CD4-positive, alpha-beta T cell treated with Interferon gamma for 1 hour (primary cell): ENCODE results near the gene DSTYK.
"Not testable (repeated sequence)": the region's sequence is repeated elsewhere in the genome, so short reads cannot be mapped to it uniquely, and the experiment has no call there.

Experiments
- DNase-seq: peaks from one replicate; pipeline ENCODE4 v3.0.0-alpha.2; 2020

DSTYK gene

GRCh38 chr1:205171369-205171768 lies 40.1 kb downstream of the DSTYK start:
- DNase-seq: no peak

- DNase-seq: no peak
Measured at GRCh38 chr1:205170532-205171269, 40.8 kb downstream of the DSTYK start.

GRCh38 chr1:205169248-205169647 lies 42.3 kb downstream of the DSTYK start:
- DNase-seq: no peak

DNA sequence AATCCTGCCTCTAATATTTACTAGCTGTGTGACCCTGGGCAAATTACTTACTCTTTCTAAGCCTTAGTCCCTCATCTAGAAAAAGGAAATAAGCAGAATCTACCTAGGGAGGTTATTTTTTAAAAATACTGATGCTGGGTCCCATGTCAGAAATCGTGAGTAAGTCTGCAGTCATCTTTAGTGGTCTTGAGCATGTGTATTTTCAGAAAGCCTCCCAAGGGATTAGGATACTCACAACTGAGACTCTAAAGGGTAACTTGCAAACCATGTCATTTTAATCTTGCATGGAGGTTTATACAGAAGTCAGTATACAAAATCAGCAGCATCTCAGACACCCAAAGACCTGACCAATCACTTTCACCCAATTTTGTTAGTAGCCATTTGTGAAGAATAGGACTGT lies 43.2 kb downstream of the DSTYK start:
- no peak for DNase-seq

DNA sequence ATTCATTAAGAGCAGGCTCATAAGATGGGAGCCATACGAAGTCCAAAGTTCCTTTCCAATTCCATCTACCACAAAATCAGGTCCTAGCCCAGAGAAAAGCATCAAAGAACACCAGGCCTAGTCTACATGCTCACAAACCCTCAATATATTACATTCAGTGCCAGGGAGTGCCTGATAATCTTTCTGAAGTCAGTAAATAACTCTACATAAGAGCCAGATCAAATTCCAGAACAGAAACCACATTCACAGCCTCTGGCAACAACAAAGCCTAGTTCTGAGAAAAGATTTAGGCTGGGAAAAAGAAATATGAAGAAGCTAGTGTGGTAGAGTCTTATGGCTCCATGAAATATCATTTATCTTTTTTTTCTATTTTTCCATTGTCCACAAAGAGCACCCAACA lies 49.2 kb downstream of the DSTYK start:
- no peak for DNase-seq

DNA sequence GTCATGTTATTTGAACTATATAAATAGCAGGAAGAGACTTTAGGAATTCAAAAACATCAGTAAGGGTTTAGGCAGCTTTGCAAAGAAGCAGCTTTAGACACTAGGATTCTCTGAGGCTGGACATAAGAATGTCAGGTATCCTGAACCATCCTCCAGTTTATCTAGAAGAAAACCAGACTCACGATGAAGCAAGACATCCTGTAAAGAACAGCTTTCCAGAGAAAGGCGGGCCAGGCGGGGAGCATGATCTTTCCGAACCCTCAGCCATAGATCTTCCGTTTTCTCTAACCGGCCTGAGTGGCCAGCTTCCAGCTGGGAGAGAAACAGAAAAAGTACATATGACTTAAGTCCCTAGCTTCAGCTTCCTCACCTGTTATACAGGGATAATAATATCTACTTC lies 50.4 kb downstream of the DSTYK start:
- no peak for DNase-seq

DNA sequence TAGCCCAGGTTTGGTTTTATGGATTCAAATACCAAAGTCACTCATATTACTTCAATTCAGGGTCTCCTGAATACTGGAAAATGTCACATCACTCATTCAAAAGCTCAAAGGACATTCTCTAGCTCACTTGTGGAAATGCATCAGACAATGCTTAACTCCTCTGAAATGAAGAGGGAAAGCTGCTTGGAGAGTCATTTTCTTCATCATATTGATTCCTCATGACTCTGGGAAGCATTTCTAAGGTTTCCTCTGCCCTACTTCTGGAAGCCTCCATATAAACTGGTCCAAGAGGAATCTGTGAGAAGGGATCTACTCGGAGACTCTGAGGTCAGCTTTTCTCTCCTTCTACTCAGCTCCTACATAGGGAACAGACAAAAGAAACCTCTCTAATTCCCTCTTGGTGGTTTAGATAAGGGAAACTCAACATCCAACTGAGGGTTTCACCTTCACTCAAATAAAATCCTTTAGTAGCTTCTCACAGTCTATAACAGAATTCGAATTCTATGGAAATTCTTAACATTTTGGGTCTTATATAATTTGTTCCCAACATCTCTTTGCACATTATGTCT lies 53.4 kb downstream of the DSTYK start:
- no peak for DNase-seq

GRCh38 chr1:205155665-205156377 lies 55.7 kb downstream of the DSTYK start:
- DNase-seq: not testable (repeated sequence)

- no peak for DNase-seq
Measured at GRCh38 chr1:205152505-205152904, 59.0 kb downstream of the DSTYK start.

DNA sequence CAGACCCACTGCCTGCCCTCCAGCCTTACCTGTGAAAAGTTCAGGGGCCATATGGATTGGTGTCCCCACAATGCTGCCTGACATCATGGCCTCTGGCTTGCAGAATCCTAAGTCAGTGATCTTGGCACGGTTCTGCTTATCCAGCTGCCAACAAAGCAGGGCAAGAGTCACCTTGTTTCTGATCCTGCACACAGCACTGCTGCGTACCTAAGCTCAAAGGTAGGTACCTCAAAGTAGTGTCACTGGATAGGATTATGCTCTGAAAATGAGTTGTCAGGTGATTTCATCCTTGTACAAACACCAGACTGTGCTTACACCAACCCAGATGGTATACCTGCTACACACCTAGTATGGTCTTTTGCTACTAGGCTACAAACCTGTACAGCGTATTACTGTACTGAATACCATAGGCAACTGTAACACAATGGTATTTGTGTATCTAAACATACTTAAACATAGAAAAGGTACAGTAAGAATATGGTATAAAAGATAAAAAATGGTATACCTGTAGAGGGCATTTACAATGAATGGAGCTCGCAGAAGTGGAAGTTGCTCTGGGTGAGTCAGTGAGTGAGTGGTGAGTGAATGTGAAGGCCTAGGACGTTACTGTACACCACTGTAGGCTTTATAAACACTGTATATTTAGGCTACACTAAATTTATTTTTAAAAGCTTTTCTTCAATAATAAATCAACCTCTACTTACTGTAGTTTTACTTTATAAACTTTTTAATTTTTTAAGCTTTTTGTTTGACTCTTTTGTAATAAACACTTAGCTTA lies 60.7 kb downstream of the DSTYK start:
- no peak for DNase-seq

DNA sequence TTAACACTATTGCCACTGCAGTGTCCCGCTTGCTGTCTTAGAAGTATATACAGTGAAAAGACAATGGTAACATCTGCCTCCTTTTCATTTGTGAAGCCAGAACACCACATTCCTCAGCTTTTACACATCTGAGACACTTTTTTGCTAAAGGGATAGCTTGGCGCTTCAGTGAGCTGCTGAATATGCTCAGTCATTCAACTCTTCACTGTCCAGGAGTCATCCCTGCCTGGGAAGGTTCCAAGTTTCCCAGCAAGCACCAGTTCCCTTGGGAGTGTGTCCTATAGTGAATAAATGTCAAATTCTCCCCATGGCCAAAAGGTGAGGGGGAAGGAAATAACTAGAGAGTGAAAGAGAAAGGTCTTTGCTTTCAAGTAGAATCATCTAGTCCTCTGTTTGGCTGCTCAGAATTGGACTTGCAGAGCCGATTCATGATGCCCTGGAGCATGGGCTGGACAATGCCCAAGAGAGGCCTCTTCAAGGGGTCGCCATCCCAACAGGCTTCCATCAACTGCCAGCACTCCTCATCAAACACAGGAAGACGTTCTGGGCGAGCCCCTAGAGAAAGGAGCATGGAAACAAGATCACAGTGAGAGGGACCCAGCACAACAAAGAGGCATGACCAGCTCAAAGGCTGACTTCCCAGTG lies 64.2 kb downstream of the DSTYK start:
- no peak for DNase-seq

DNA sequence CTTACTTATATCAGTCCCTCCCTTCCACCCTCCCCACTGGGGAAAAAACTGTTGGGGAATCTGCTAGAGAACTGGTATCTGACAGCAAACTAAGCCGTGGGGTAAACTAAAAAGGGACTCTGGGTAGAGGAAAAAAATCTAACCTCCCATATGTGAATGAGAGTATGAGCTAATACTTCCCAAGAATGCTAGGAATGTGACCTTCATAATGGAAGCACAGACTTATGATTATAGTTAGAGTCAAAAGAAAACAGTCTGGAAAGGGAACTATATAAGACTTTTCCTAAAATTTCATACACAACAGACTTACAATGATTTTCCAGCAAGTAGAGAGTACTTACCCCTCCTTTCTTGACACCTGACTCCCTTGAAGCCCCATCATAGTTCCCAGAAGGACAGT lies 66.8 kb downstream of the DSTYK start:
- no peak for DNase-seq

GRCh38 chr1:205144046-205144720 lies 67.3 kb downstream of the DSTYK start:
- no peak for DNase-seq

GRCh38 chr1:205142102-205142469 lies 69.4 kb downstream of the DSTYK start:
- DNase-seq: no peak

GRCh38 chr1:205141236-205142101 lies 70.0 kb downstream of the DSTYK start:
- DNase-seq: peak; percentile 61

GRCh38 chr1:205140113-205140512 lies 71.4 kb downstream of the DSTYK start:
- no peak for DNase-seq

- no peak for DNase-seq
Measured at GRCh38 chr1:205137901-205138300, 73.6 kb downstream of the DSTYK start.

- no peak for DNase-seq
Measured at GRCh38 chr1:205133287-205133686, 78.2 kb downstream of the DSTYK start.

DNA sequence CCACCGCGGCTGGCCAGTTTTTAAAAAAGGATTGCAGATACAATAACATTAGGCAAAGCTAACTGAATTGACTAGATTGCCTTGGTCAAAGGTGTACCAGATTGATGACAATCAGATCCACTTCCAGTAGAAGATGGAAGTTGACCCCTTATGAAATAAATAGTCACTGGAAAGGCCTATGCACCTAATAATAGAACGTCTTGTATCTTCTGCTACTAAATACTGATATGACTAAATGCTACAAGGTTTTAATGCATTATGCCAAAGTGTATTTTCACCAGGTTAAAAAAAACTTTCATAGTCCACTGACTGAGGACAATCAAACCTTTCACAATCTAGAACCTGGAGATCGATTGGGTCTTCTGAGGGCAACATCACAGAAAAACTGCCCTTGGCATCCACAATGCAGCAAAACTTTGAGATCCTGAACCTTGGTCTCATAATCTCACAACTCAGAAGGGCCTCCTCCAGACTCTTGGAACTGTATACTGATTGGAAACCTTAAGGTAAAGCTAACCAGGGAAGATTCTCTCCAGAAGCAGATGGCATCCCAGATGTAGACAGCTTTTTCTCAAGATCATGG lies 82.0 kb downstream of the DSTYK start:
- DNase-seq: no peak

GRCh38 chr1:205128050-205128449 lies 83.5 kb downstream of the DSTYK start:
- DNase-seq: no peak

GRCh38 chr1:205127646-205128045 lies 83.9 kb downstream of the DSTYK start:
- DNase-seq: no peak
